ENCODE data around the gene OTX1. TPM values are rescaled to one million over a fixed set of nuclear protein-coding genes. Genes with fewer than 3 reads are reported as not detected.

The OTX1 gene
- total and polyA plus RNA-seq, 2 donors (not counting 3 experiments of a cell fraction or from before 2014, with no cell fraction given) = not detected

- intact Hi-C loops (cut with micrococcal nuclease) = no loop called here
- Histone ChIP-seq H2AFZ (ENCODE audit: low read depth, low read length) (no peak overlapping the region), H3K79me2 (ENCODE audit: control insufficient read depth, insufficient read depth, low read length) (no peaks in the 10 kb centered on the region), H3K9me3 (replicated peaks; ENCODE audit: control insufficient read depth, insufficient read depth, low read length) (no peaks in the 10 kb centered on the region), H4K20me1 (replicated peaks; ENCODE audit: control insufficient read depth, extremely low read depth, insufficient read depth, low read length) (no peaks in the 10 kb centered on the region), H3K4me3 (replicated peaks in 1 of 3; ENCODE audit: insufficient read depth in 1 of 3, low read depth in 1 of 3, low read length in 3 of 3) (no peak overlapping the region), H3K36me3 (ENCODE audit: control insufficient read depth in 2 of 2, extremely low read depth in 1 of 2, insufficient read depth in 2 of 2, low read length in 2 of 2) (no peaks in the 10 kb centered on the region), H3K9me1 (replicated peaks; ENCODE audit: control insufficient read depth, extremely low read depth, insufficient read depth, low read length) (no peaks in the 10 kb centered on the region), H3K4me1 (ENCODE audit: control insufficient read depth, extremely low read depth, insufficient read depth, low read length) (peaks cover 8% of the 10 kb centered on the region), H3K27ac (ENCODE audit: insufficient read depth, low read depth, low read length) (no peak overlapping the region), H3K27me3 (ENCODE audit: control insufficient read depth in 2 of 2, insufficient read depth in 2 of 2, low read length in 2 of 2) (no peaks in the 10 kb centered on the region), H3K4me2 (ENCODE audit: insufficient read depth, low read length) (no peak overlapping the region), H3K9ac (replicated peaks; ENCODE audit: extremely low read depth, insufficient read depth, low read length) (no peak overlapping the region)
- DNase-seq (ENCODE audit: low read depth, low spot score) (no peak), FAIRE-seq (no peak)
- dilution Hi-C loops (cut with MboI; ENCODE audit: extremely low pct_ligation_motif_present, low sequenced_read_pairs) = no loop called here
- POLR2A ChIA-PET = no interaction called here
- CTCF ChIA-PET = interaction anchor here (1.3 to 1.7 kb wide), 2 partner anchors 31 to 228 kb away, joined by 3 to 7 read pairs; no protein-coding TSS in a partner anchor
- TF ChIP-seq MAX (IDR thresholded peaks at IDR 0.05; ENCODE audit: insufficient read depth, insufficient read length) (no peak), POLR2A (IDR thresholded peaks at IDR 0.05; ENCODE audit: low read depth, low read length) (no peak), FOS (IDR thresholded peaks at IDR 0.05; ENCODE audit: borderline replicate concordance, insufficient read depth, low read length) (no peak), JUN (IDR thresholded peaks at IDR 0.05; ENCODE audit: borderline replicate concordance, insufficient read depth, insufficient read length, low read depth) (no peak), MYC (IDR thresholded peaks at IDR 0.05; ENCODE audit: low read depth, low read length) (no peak), EZH2 (IDR thresholded peaks at IDR 0.05; ENCODE audit: borderline replicate concordance, low read depth, low read length, severe bottlenecking) (no peak), GATA2 (IDR thresholded peaks at IDR 0.05; ENCODE audit: insufficient read depth, insufficient read length, low read depth, low read length) (no peak), POLR2AphosphoS5 (IDR thresholded peaks at IDR 0.05; ENCODE audit: insufficient read depth, low read depth, low read length) (no peak), CTCF (IDR thresholded peaks at IDR 0.05; ENCODE audit: extremely low read depth in 1 of 2, insufficient read depth in 1 of 2, low read depth in 1 of 2, low read length in 2 of 2) (no peak)
- no TSS peak for BruUV-seq (replicated peaks)
Observed at GRCh38 chr2:63003351-63003750, 47.3 kb upstream of the OTX1 start.

Measured in endothelial cell of umbilical vein (primary cell).